ENCODE data around the gene ARHGAP40.

GRCh38 chr20:38559764-38560163 lies 41.8 kb upstream of the ARHGAP40 start:
- TF ChIP-seq, protein P1, sequence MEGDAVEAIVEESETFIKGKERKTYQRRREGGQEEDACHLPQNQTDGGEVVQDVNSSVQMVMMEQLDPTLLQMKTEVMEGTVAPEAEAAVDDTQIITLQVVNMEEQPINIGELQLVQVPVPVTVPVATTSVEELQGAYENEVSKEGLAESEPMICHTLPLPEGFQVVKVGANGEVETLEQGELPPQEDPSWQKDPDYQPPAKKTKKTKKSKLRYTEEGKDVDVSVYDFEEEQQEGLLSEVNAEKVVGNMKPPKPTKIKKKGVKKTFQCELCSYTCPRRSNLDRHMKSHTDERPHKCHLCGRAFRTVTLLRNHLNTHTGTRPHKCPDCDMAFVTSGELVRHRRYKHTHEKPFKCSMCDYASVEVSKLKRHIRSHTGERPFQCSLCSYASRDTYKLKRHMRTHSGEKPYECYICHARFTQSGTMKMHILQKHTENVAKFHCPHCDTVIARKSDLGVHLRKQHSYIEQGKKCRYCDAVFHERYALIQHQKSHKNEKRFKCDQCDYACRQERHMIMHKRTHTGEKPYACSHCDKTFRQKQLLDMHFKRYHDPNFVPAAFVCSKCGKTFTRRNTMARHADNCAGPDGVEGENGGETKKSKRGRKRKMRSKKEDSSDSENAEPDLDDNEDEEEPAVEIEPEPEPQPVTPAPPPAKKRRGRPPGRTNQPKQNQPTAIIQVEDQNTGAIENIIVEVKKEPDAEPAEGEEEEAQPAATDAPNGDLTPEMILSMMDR (IDR thresholded peaks at IDR 0.05) = no peak
- TF ChIP-seq POLR2A (IDR thresholded peaks at IDR 0.05) = no peak
